Hematopoietic multipotent progenitor cell treated with erythropoietin and hydrocortisone succinate and interleukin-3 and kit ligand, for 17 days (in vitro differentiated cells): ENCODE measurements around the gene AP2B1.
A peak's percentile ranks its signal among the peaks of the same experiment; 100 is the strongest.

Experiments used
- DNase-seq: peaks from one replicate; pipeline ENCODE4 v3.0.0-alpha.2; 2015; ENCODE audit warnings: low spot score

AP2B1 gene

GRCh38 chr17:35630530-35631148 lies 43.5 kb downstream of the AP2B1 start:
- DNase-seq = no peak

- no peak for DNase-seq
These were observed 53.9 kb downstream of the AP2B1 start for GRCh38 chr17:35641032-35641431.

GRCh38 chr17:35645923-35646322 lies 58.8 kb downstream of the AP2B1 start:
- DNase-seq = no peak

GRCh38 chr17:35651467-35651866 lies 64.3 kb downstream of the AP2B1 start:
- no peak for DNase-seq

- no peak for DNase-seq
These were observed 66.7 kb downstream of the AP2B1 start for GRCh38 chr17:35653619-35654361.

DNA sequence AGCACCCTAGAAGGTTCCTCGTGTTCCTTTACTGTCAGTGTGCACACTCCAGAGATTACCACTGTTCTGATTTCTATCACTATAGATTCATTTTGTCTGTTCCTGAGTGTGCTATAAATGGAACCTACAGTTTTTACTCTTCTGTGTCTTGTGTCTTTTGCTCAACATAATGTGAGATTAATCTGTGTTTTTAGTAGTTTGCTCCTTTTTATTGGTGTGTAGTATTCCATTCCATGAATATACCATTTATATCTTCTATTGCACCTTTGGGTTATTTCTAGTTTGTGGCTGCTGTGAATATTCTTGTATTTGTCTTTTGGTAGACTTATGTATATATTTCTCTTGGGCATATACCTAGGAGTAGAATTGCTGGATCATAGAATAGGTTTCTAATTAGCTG lies 68.2 kb downstream of the AP2B1 start:
- DNase-seq = no peak

- DNase-seq = no peak
These were observed 73.8 kb downstream of the AP2B1 start for GRCh38 chr17:35660902-35661301.

GRCh38 chr17:35664685-35665084 lies 77.6 kb downstream of the AP2B1 start:
- DNase-seq = no peak

DNA sequence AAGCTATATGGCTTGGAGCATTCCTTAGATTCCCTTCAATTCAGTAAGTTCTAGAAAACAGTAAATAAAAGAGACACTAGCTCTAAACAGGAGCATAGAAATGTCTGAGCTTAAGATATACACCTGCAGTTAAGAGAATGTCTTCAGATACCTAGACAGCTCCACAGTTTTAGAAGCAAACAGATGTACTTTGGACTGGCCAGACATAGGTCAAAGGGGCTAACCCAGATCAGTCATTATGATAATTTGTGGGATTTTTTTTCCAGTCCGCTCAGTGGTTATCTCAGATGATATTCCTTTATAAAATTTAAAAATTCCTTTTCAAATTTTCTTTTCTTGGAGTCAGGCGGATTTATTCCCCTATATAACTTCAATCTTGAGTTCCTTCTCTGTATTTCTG lies 78.5 kb downstream of the AP2B1 start:
- no peak for DNase-seq

GRCh38 chr17:35666070-35666469 lies 78.9 kb downstream of the AP2B1 start:
- DNase-seq = no peak

GRCh38 chr17:35666967-35667532 lies 79.9 kb downstream of the AP2B1 start:
- no peak for DNase-seq

- no peak for DNase-seq
These were observed 81.7 kb downstream of the AP2B1 start for GRCh38 chr17:35668802-35669201.

- DNase-seq = no peak
These were observed 87.4 kb downstream of the AP2B1 start for GRCh38 chr17:35674552-35674951.

DNA sequence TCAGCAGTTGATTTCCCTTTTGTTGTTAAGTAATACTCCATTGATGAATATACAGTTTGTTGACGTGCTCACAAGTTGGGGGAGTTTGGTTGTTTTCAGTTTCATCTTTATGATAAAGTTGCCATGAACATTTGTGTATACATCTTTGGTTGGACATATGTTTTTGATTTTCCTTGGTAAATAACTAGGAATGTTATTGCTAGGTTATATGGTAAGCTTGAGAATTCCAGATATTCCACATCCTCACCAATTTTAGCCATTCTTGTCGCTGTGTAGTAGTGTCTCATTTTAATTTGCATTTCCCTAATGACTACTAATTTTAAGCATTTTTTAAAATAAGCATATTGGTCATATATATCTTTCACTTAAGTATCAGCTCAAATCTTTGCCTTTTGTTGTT lies 89.3 kb downstream of the AP2B1 start:
- no peak for DNase-seq

DNA sequence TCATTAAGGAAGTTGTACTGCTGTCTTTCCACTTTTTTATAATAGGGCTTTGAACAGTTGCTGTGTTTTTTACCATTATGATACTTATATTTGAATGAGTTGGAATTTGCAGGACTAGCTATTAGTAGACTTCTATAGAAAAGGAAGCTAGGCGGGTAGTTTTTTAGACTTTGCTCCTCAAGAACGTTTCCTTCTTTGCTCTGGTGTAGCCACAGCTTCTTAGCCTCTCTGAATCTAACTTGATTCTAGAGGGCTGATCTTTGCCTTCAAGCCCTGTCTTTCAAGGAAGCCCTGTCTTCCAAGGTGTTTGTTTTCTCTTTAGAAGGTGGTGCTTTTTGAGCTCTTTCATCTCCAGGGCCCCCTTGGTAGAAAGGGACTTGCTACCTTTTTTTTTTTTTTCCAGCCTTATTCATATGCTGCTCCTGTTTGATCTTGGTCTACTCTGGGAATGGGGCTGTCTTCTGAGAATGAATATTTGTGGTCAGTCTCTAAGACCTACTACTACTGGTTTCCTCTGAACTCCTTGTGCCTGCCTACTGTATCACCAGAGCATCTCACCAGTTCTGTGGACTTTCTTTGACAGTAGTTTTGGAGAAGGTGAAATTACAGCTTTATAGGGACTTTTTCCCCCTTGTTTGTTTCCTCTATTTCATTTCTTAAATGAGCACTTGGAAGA lies 92.0 kb downstream of the AP2B1 start:
- DNase-seq = no peak

DNA sequence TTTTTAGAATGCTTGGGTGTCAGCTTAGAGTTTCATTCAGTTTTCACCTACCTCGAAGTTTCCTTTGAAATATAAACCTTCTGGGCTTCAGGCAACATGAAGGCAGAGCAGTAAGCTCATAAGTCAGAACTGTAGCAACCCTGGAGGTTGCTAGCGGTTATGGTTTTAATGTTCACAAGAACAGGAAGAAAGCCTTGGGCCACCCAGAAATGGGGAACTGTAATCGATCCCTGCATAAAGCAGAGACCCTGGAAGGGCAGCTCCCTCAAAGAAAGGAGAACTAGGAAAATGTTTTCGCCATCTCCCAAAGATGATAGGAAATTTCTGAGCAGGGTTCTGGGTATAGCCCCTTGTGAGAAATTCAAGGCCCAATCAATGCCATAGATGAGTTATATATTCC lies 96.5 kb downstream of the AP2B1 start:
- no peak for DNase-seq

GRCh38 chr17:35684055-35684802 lies 97.1 kb downstream of the AP2B1 start:
- no peak for DNase-seq

- DNase-seq = no peak
These were observed 105.5 kb downstream of the AP2B1 start for GRCh38 chr17:35692512-35693210.

DNA sequence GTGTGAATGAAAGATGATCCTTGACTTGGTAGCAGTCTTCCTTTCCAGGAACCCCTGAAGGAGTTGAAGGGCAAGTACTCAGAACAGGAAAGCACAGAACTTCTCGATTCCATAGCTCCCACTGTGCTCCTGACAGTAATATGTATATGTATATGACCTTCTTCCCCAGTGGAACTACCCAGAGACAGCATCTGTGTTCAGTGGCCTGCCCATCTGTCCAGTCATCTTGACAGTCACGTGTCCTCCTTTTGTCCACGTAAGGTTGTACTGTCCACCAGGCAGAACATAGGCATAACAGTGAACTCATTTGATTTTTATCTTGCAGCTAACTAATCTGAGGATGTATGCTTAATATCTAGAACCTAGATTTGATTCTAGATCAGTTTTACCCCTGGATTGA lies 106.5 kb downstream of the AP2B1 start:
- DNase-seq = no peak

- DNase-seq = no peak
These were observed 107.8 kb downstream of the AP2B1 start for GRCh38 chr17:35694906-35695305.

DNA sequence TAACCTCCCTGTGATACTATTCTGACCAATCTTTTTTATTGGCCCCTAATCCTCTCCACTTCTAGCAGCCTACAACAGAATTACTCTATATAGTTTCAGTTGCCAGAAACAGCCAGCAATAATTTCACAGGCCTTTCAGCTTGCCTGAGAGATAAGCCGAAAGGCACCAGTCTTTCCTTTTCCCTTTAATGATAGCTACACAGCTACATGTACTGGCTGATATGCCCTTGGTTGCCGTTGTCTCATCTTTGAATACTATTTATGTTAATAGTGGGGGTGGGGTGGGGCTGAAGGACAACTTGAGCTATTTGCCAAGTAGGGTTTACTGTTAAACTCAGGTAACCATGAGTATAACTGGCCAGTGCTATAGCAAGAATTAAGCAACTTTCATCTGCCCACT lies 108.5 kb downstream of the AP2B1 start:
- peak; percentile 16 for DNase-seq

DNA sequence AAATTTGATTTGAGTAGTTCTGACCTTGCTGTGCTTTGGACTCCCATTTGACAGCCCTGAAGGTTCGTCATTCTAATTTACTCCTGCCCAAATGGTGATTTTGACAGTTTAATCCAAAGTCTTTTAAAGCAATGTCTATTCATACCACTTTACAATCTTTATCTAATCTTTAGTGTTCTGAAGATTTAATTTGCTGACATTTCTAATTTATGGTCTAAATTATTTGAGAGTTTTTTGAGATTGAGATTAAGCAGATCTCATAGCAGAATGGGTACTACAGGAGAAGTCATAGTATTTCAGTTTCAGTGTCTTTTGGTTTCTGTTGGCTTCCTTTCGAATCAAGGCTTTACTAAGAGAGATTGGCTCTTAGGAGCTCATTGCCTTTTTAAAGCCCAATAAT lies 111.7 kb downstream of the AP2B1 start:
- no peak for DNase-seq
